ENCODE measurements around the gene INPP4B. TPM values are rescaled to one million over a fixed set of nuclear protein-coding genes. Genes with fewer than 3 reads are reported as not detected.

The INPP4B gene
- total RNA-seq, 4 donors from 2014 or later: 29.4 to 51.5 (median 35.3) TPM

GRCh38 chr4:142386449-142386848, 459.7 kb downstream of the INPP4B start:
- DNase-seq: no peak
- Histone ChIP-seq H3K4me1 (no peaks in the 10 kb centered on the region), H3K27me3 (no peaks in the 10 kb centered on the region), H3K9me3 (no peaks in the 10 kb centered on the region), H3K36me3 (no peaks in the 10 kb centered on the region), H3K27ac (no peak overlapping the region), H3K4me3 (no peak overlapping the region)
- TF ChIP-seq CTCF (IDR thresholded peaks at IDR 0.05) (no peak), POLR2A (IDR thresholded peaks at IDR 0.05) (no peak)
- intact Hi-C loops (cut with DNase I; ENCODE audit: low total_unique reads): no loop called here

- no peaks in the 10 kb centered on the region for H3K9me3 ChIP-seq
- H3K4me1 ChIP-seq: no peaks in the 10 kb centered on the region
- no peak for TF ChIP-seq POLR2A (IDR thresholded peaks at IDR 0.05)
- TF ChIP-seq CTCF (IDR thresholded peaks at IDR 0.05): no peak
- no peak overlapping the region for H3K4me3 ChIP-seq
- DNase-seq: no peak
- no peak overlapping the region for H3K27ac ChIP-seq
- no peaks in the 10 kb centered on the region for H3K36me3 ChIP-seq
- intact Hi-C loops (cut with DNase I; ENCODE audit: low total_unique reads): no loop called here
- H3K27me3 ChIP-seq: no peaks in the 10 kb centered on the region
Measured at GRCh38 chr4:142383800-142384470, 462.2 kb downstream of the INPP4B start.

- H3K27me3 ChIP-seq: no peaks in the 10 kb centered on the region
- H3K27ac ChIP-seq: no peak overlapping the region
- no peak for DNase-seq
- TF ChIP-seq POLR2A (IDR thresholded peaks at IDR 0.05): no peak
- no peak for TF ChIP-seq CTCF (IDR thresholded peaks at IDR 0.05)
- H3K36me3 ChIP-seq: no peaks in the 10 kb centered on the region
- intact Hi-C loops (cut with DNase I; ENCODE audit: low total_unique reads): no loop called here
- H3K4me1 ChIP-seq: no peaks in the 10 kb centered on the region
- H3K4me3 ChIP-seq: no peak overlapping the region
- H3K9me3 ChIP-seq: no peaks in the 10 kb centered on the region
Measured at GRCh38 chr4:142383354-142383753, 462.7 kb downstream of the INPP4B start.

- no peak for DNase-seq
- no peaks in the 10 kb centered on the region for H3K27me3 ChIP-seq
- intact Hi-C loops (cut with DNase I; ENCODE audit: low total_unique reads): no loop called here
- H3K9me3 ChIP-seq: no peaks in the 10 kb centered on the region
- H3K4me3 ChIP-seq: no peak overlapping the region
- TF ChIP-seq CTCF (IDR thresholded peaks at IDR 0.05) (no peak), POLR2A (IDR thresholded peaks at IDR 0.05) (no peak)
- peak overlapping the region in 1 of 2 donors; percentile 30 for H3K27ac ChIP-seq
- H3K36me3 ChIP-seq: no peaks in the 10 kb centered on the region
- H3K4me1 ChIP-seq: no peaks in the 10 kb centered on the region
Measured at GRCh38 chr4:142380052-142380602, 466.0 kb downstream of the INPP4B start.

GRCh38 chr4:142379277-142380051, 466.6 kb downstream of the INPP4B start:
- TF ChIP-seq CTCF (IDR thresholded peaks at IDR 0.05) (no peak), POLR2A (IDR thresholded peaks at IDR 0.05) (no peak)
- Histone ChIP-seq H3K9me3 (no peaks in the 10 kb centered on the region), H3K36me3 (no peaks in the 10 kb centered on the region), H3K4me3 (no peak overlapping the region), H3K27me3 (no peaks in the 10 kb centered on the region), H3K4me1 (no peaks in the 10 kb centered on the region), H3K27ac (peak overlapping the region in 1 of 2 donors; percentile 30)
- intact Hi-C loops (cut with DNase I; ENCODE audit: low total_unique reads): no loop called here
- no peak for DNase-seq

Data from uterus (tissue), 4 donors.